ENCODE measurements around the gene TNNI3K. TPM values are rescaled to one million over a fixed set of nuclear protein-coding genes. Genes with fewer than 3 reads are reported as not detected.

Gene TNNI3K
- total and polyA plus RNA-seq, 10 of the 15 experiments (the other 5 are each of a cell fraction or from before 2014, with no cell fraction given) = 0.14 to 1.6 (median 0.44) TPM; not detected in 4

DNA sequence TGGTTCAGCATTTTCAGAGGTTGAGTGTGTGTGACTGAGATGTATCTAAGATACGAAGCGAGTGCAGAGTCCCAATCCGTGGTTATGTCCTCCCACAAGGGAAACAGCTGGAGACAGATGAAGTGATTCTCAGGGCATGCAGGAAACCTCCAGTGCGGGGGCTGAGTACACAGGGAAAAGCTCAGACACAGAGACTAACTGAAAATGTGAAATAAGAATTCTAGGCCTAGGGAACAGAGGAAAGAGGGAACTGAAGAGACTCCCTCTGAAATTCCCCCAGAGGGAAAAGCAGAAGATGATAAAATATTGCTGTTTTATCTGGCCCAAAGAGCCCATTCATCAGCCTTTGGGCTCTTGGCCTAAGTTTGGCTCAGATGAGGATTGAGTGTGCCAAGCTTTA, 160.4 kb downstream of the TNNI3K start:
- Histone ChIP-seq H3K36me3 (ENCODE audit: control insufficient read depth in 2 of 2, insufficient read depth in 2 of 2, low read length in 1 of 2) (no peaks in the 10 kb centered on the region), H3K9ac (ENCODE audit: control insufficient read depth, insufficient read depth, low read length) (no peak overlapping the region), H3K79me2 (ENCODE audit: control insufficient read depth, insufficient read depth, low read length) (no peaks in the 10 kb centered on the region), H4K20me1 (ENCODE audit: control insufficient read depth, insufficient read depth) (no peaks in the 10 kb centered on the region), H2AFZ (ENCODE audit: control insufficient read depth, low read depth, low read length) (no peak overlapping the region), H3K27me3 (replicated peaks in 1 of 2; ENCODE audit: control insufficient read depth in 2 of 2, insufficient read depth in 2 of 2, low read length in 1 of 2) (no peaks in the 10 kb centered on the region), H3K4me2 (ENCODE audit: control insufficient read depth, insufficient read depth) (no peak overlapping the region), H3K27ac (ENCODE audit: control insufficient read depth, insufficient read depth) (no peak overlapping the region), H3K4me1 (ENCODE audit: control insufficient read depth, insufficient read depth, low read length) (no peaks in the 10 kb centered on the region), H3K4me3 (no peak overlapping the region), H3K9me3 (replicated peaks; ENCODE audit: control insufficient read depth, insufficient read depth, low read length) (no peaks in the 10 kb centered on the region)
- WGBS (ENCODE audit: insufficient coverage, insufficient replicate concordance, low lambda C conversion rate, missing lambda C conversion rate) = 38% methylated on average over 4 of the region's 4 CpGs
- no peak for ATAC-seq
- TF ChIP-seq JUNB (IDR thresholded peaks at IDR 0.05) (no peak), CBX3 (IDR thresholded peaks at IDR 0.05; ENCODE audit: borderline replicate concordance, low read depth) (no peak), SUPT20H (IDR thresholded peaks at IDR 0.05; ENCODE audit: borderline replicate concordance, control insufficient read depth, low read depth, low read length) (no peak), SMC3 (IDR thresholded peaks at IDR 0.05; ENCODE audit: borderline replicate concordance, low read length) (no peak)
- in situ Hi-C loops (cut with MboI) (no loop called here), intact Hi-C loops (cut with micrococcal nuclease; ENCODE audit: unreplicated experiment) (no loop called here)
- no peak for DNase-seq (ENCODE audit: low read depth, low spot score)
- ChIA-PET SMC1A (ENCODE audit: uncharacterized antibody, unreplicated experiment) (interaction anchor here (1.2 to 2.3 kb wide), 4 partner anchors 8 to 30 kb away, joined by 4 to 5 read pairs (median 4); no protein-coding TSS in a partner anchor), CTCF (interaction anchor here (0.9 to 1.1 kb wide), 2 partner anchors 8 to 108 kb away, joined by 3 read pairs; no protein-coding TSS in a partner anchor), POLR2A (no interaction called here), RAD21 (ENCODE audit: unreplicated experiment) (interaction anchor here (1.0 kb wide), 1 partner anchor 29 kb away, joined by 3 read pairs; no protein-coding TSS in a partner anchor)
- FAIRE-seq = no peak
- no TSS peak for BruUV-seq (replicated peaks)

- ChIA-PET CTCF (interaction anchor here (0.7 to 1.1 kb wide), 4 partner anchors 9 to 383 kb away, joined by 3 to 4 read pairs (median 3); no protein-coding TSS in a partner anchor), SMC1A (ENCODE audit: uncharacterized antibody, unreplicated experiment) (interaction anchor here (0.9 to 2.3 kb wide), 6 partner anchors 9 to 293 kb away, joined by 4 to 7 read pairs (median 4); no protein-coding TSS in a partner anchor), RAD21 (ENCODE audit: unreplicated experiment) (interaction anchor here (1.0 to 1.2 kb wide), 4 partner anchors 30 to 293 kb away, joined by 3 to 5 read pairs (median 4); no protein-coding TSS in a partner anchor), POLR2A (interaction anchor here (1.5 kb wide), 1 partner anchor 26 kb away, joined by 3 read pairs; no protein-coding TSS in a partner anchor)
- Histone ChIP-seq H3K4me3 (no peak overlapping the region), H3K27me3 (replicated peaks in 1 of 2; ENCODE audit: control insufficient read depth in 2 of 2, insufficient read depth in 2 of 2, low read length in 1 of 2) (no peaks in the 10 kb centered on the region), H3K79me2 (ENCODE audit: control insufficient read depth, insufficient read depth, low read length) (no peaks in the 10 kb centered on the region), H3K27ac (ENCODE audit: control insufficient read depth, insufficient read depth) (no peak overlapping the region), H4K20me1 (ENCODE audit: control insufficient read depth, insufficient read depth) (no peaks in the 10 kb centered on the region), H3K4me1 (ENCODE audit: control insufficient read depth, insufficient read depth, low read length) (no peaks in the 10 kb centered on the region), H3K9ac (ENCODE audit: control insufficient read depth, insufficient read depth, low read length) (no peak overlapping the region), H2AFZ (ENCODE audit: control insufficient read depth, low read depth, low read length) (no peak overlapping the region), H3K9me3 (replicated peaks; ENCODE audit: control insufficient read depth, insufficient read depth, low read length) (no peaks in the 10 kb centered on the region), H3K4me2 (ENCODE audit: control insufficient read depth, insufficient read depth) (no peak overlapping the region), H3K36me3 (ENCODE audit: control insufficient read depth in 2 of 2, insufficient read depth in 2 of 2, low read length in 1 of 2) (no peaks in the 10 kb centered on the region)
- FAIRE-seq = no peak
- in situ Hi-C loops (cut with MboI) (no loop called here), intact Hi-C loops (cut with micrococcal nuclease; ENCODE audit: unreplicated experiment) (no loop called here)
- WGBS (ENCODE audit: insufficient coverage, insufficient replicate concordance, low lambda C conversion rate, missing lambda C conversion rate) = 42% methylated on average over 3 of the region's 3 CpGs
- TF ChIP-seq RBBP5 (conservative IDR thresholded peaks at IDR 0.05) = no peak
- TF ChIP-seq SPI1 (IDR thresholded peaks at IDR 0.05; ENCODE audit: borderline replicate concordance, insufficient read depth, low read depth, low read length) = no peak
- no peak for TF ChIP-seq BMI1 (IDR thresholded peaks at IDR 0.05; ENCODE audit: borderline replicate concordance)
- TF ChIP-seq E2F4 (IDR thresholded peaks at IDR 0.05; ENCODE audit: low read depth, low read length) = no peak
- TF ChIP-seq TARDBP (IDR thresholded peaks at IDR 0.05; ENCODE audit: borderline replicate concordance) = no peak
- TF ChIP-seq SIN3A (IDR thresholded peaks at IDR 0.05; ENCODE audit: low read depth, low read length) = no peak
- no peak for TF ChIP-seq REST (IDR thresholded peaks at IDR 0.05; ENCODE audit: low read depth, low read length)
- no TSS peak for BruUV-seq (replicated peaks)
- no peak for DNase-seq (ENCODE audit: low read depth, low spot score)
- ATAC-seq = no peak
Observed at GRCh38 chr1:74396462-74396861, 161.3 kb downstream of the TNNI3K start.

Data from GM12878 (cell line).